ENCODE results near the gene MTRF1L.
A peak's percentile ranks its signal among the peaks of the same experiment; 100 is the strongest.

MTRF1L gene

DNA sequence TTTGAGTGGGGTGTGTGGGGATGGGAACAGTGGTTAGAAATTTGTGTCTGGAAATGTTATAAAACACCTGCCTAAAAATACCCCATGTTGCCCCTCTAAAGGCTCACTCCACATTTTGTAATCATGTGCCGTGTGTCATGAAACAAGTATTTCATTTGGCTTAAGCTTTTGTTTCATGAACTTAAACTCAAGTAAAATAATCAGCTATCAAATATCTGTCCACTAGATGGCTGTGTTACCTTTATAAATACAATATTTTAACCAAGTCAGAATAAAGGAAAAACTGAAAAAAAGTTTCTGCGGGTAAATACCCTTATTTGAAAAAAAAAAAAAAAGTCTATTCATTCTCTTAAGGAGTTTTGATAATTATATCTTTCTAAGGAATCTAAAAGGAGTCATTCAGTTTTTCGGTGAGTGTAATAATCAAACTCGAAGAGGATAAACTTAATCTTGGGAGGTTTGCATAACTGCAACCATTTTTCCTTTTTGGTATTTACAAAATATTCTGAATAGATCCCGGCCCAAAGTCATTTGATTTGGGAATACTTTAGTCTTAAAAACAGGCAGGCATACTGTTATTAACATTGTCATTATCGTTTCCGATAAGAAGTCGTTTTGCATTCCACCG lies 29.9 kb upstream of the MTRF1L start:
- Histone ChIP-seq H3K9me3 (ENCODE audit: insufficient read depth, low read length) (no peaks in the 10 kb centered on the region), H2AFZ (ENCODE audit: low read depth, low read length, severe bottlenecking) (no peak overlapping the region), H3K36me3 (ENCODE audit: low read length) (no peaks in the 10 kb centered on the region), H3K4me2 (ENCODE audit: low read depth, low read length, poor library complexity, severe bottlenecking) (no peak overlapping the region), H3K79me2 (ENCODE audit: insufficient read depth, low read length) (no peaks in the 10 kb centered on the region), H3K27me3 (ENCODE audit: low read length) (no peaks in the 10 kb centered on the region), H3K9ac (ENCODE audit: low read length) (no peak overlapping the region), H3K27ac (ENCODE audit: low read depth, low read length) (no peak overlapping the region), H3K4me3 (ENCODE audit: insufficient read depth, low read length, poor library complexity, severe bottlenecking) (no peak overlapping the region), H3F3A (ENCODE audit: insufficient read depth) (no peaks in the 10 kb centered on the region), H3K9me2 (replicated peaks; ENCODE audit: insufficient read depth, low read length) (no peaks in the 10 kb centered on the region), H4K20me1 (ENCODE audit: low read depth, low read length) (no peaks in the 10 kb centered on the region)
- TF ChIP-seq EZH2phosphoT487 (conservative IDR thresholded peaks at IDR 0.05; ENCODE audit: low read length), result no peak
- TF ChIP-seq, protein P1, sequence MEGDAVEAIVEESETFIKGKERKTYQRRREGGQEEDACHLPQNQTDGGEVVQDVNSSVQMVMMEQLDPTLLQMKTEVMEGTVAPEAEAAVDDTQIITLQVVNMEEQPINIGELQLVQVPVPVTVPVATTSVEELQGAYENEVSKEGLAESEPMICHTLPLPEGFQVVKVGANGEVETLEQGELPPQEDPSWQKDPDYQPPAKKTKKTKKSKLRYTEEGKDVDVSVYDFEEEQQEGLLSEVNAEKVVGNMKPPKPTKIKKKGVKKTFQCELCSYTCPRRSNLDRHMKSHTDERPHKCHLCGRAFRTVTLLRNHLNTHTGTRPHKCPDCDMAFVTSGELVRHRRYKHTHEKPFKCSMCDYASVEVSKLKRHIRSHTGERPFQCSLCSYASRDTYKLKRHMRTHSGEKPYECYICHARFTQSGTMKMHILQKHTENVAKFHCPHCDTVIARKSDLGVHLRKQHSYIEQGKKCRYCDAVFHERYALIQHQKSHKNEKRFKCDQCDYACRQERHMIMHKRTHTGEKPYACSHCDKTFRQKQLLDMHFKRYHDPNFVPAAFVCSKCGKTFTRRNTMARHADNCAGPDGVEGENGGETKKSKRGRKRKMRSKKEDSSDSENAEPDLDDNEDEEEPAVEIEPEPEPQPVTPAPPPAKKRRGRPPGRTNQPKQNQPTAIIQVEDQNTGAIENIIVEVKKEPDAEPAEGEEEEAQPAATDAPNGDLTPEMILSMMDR (IDR thresholded peaks at IDR 0.05; ENCODE audit: insufficient read depth, low read length, poor library complexity, severe bottlenecking), result peak; percentile 47

DNA sequence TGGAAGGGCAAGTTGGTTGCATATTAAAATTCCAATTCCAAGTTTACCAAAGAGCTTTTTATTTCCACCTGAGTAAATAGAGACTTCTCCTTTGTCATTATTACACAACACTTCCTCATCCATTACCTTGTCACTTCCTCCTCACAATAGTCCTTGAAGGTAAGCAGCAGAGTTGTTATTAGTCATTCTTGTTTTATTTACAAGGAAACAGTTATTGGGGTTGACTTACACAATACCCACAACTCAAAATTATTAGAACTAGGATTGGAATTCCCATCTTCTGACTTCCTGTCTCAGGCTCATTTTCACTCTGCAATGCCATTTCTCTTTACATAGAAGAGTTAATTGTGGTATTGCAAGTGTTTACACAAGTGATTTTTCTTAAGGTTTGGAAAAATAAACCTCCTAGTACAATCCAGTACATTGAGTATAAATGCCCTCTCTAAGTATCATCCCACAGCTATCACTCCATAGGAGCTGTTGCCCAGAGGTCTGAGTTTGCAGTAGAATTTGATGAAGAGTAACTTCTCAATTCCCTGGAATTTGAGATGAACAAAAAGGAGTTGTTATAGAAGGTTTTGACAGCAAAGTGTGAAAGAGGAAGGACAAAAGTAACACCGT lies 28.9 kb upstream of the MTRF1L start:
- Histone ChIP-seq H3K36me3 (ENCODE audit: low read length) (no peaks in the 10 kb centered on the region), H3K27me3 (ENCODE audit: low read length) (no peaks in the 10 kb centered on the region), H3K4me3 (ENCODE audit: insufficient read depth, low read length, poor library complexity, severe bottlenecking) (no peak overlapping the region), H4K20me1 (ENCODE audit: low read depth, low read length) (no peaks in the 10 kb centered on the region), H3F3A (ENCODE audit: insufficient read depth) (no peaks in the 10 kb centered on the region), H3K9me2 (replicated peaks; ENCODE audit: insufficient read depth, low read length) (no peaks in the 10 kb centered on the region), H3K9ac (ENCODE audit: low read length) (no peak overlapping the region), H3K9me3 (ENCODE audit: insufficient read depth, low read length) (no peaks in the 10 kb centered on the region), H3K4me2 (ENCODE audit: low read depth, low read length, poor library complexity, severe bottlenecking) (no peak overlapping the region), H2AFZ (ENCODE audit: low read depth, low read length, severe bottlenecking) (no peak overlapping the region), H3K79me2 (ENCODE audit: insufficient read depth, low read length) (no peaks in the 10 kb centered on the region), H3K27ac (ENCODE audit: low read depth, low read length) (no peak overlapping the region)
- TF ChIP-seq, protein P1 (IDR thresholded peaks at IDR 0.05; ENCODE audit: insufficient read depth, low read length, poor library complexity, severe bottlenecking), result no peak
- no peak for TF ChIP-seq EZH2phosphoT487 (conservative IDR thresholded peaks at IDR 0.05; ENCODE audit: low read length)

DNA sequence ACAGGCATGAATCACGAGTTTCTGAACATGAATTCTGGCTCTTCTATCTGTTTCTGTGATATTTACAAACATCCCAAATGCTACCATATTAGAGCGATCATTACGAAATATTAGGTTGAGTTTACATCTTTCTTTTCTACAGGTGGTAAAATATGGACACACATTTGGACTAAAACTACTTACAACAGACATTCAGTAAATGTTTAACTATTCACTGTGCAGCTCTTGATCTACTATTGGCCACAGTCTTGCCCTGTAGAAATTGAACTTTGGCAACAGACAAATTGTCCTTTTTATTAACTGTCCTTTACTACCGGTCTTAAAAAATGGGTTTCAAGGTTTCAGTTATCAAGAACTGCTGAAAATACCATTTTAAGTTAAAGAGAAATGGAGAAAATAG lies 26.5 kb upstream of the MTRF1L start:
- Histone ChIP-seq H4K20me1 (ENCODE audit: low read depth, low read length) (no peaks in the 10 kb centered on the region), H3K9me3 (ENCODE audit: insufficient read depth, low read length) (no peaks in the 10 kb centered on the region), H3K27me3 (ENCODE audit: low read length) (no peaks in the 10 kb centered on the region), H2AFZ (ENCODE audit: low read depth, low read length, severe bottlenecking) (no peak overlapping the region), H3K36me3 (ENCODE audit: low read length) (no peaks in the 10 kb centered on the region), H3F3A (ENCODE audit: insufficient read depth) (no peaks in the 10 kb centered on the region), H3K27ac (ENCODE audit: low read depth, low read length) (no peak overlapping the region), H3K4me2 (ENCODE audit: low read depth, low read length, poor library complexity, severe bottlenecking) (no peak overlapping the region), H3K9ac (ENCODE audit: low read length) (no peak overlapping the region), H3K79me2 (ENCODE audit: insufficient read depth, low read length) (no peaks in the 10 kb centered on the region), H3K9me2 (replicated peaks; ENCODE audit: insufficient read depth, low read length) (no peaks in the 10 kb centered on the region), H3K4me3 (ENCODE audit: insufficient read depth, low read length, poor library complexity, severe bottlenecking) (no peak overlapping the region)
- TF ChIP-seq EZH2phosphoT487 (conservative IDR thresholded peaks at IDR 0.05; ENCODE audit: low read length), result no peak
- TF ChIP-seq, protein P1 (IDR thresholded peaks at IDR 0.05; ENCODE audit: insufficient read depth, low read length, poor library complexity, severe bottlenecking), result no peak

All from SU-DHL-6 (cell line).